GM21526 (cell line): Measurements from ENCODE around the gene ORC5.
"Not testable (repeated sequence)": the region's sequence is repeated elsewhere in the genome, so short reads cannot be mapped to it uniquely, and the experiment has no call there.

Source experiments
- ATAC-seq: cut with Tn5 transposase; IDR thresholded peaks from one replicate; pipeline ENCODE4 v1.9.1; 2021; ENCODE audit warnings: moderate library complexity; ENCODE audit not compliant: unreplicated experiment, low FRiP score

ORC5 gene

GRCh38 chr7:104207731-104208420 lies at the start of gene ORC5:
Gene ORC5 (minus strand): TSS chr7:104208013. CDS start chr7:104207904, 109 bp downstream.
- ATAC-seq = peak; percentile 100

- no peak for ATAC-seq
Observed at GRCh38 chr7:104255616-104256015, 47.8 kb upstream of the ORC5 start.

DNA sequence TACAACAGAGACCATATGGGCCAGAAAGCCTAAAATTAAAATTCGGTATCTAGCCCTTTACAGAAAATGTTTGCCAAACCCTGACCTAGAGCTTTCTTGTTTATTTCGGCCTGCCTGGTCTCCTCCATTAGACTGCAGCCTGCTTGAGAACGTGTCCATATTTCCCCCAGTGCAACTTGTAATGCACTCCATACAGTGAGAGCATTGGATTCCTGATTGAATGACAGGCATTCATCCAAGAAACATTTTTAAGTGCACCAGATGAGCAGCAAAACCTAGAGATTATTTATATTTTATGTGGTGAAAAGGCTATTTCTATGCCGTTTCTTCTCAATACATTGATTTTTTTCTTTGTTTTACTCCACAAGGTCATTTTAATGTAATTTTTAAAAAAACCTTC lies 47.4 kb upstream of the ORC5 start:
- ATAC-seq = no peak

DNA sequence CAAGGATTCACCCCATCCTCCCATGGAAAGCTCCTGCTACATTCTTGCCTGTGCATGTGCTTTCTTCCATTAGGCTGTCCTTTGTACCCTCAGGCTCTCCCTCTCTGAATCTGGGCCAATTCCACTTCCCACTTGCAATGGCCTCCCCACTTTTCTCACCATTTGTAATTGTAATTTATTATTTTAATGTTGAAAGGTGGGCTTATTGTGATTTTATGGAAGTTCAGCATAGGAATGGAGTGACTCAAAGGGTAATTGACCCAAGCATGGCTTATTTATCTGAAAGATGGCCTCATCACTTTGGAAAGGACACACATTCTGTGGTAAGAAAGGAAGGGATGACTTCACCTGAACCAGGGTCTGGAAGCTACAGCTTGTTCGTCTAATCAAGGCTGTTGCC lies 46.9 kb upstream of the ORC5 start:
- ATAC-seq = no peak

DNA sequence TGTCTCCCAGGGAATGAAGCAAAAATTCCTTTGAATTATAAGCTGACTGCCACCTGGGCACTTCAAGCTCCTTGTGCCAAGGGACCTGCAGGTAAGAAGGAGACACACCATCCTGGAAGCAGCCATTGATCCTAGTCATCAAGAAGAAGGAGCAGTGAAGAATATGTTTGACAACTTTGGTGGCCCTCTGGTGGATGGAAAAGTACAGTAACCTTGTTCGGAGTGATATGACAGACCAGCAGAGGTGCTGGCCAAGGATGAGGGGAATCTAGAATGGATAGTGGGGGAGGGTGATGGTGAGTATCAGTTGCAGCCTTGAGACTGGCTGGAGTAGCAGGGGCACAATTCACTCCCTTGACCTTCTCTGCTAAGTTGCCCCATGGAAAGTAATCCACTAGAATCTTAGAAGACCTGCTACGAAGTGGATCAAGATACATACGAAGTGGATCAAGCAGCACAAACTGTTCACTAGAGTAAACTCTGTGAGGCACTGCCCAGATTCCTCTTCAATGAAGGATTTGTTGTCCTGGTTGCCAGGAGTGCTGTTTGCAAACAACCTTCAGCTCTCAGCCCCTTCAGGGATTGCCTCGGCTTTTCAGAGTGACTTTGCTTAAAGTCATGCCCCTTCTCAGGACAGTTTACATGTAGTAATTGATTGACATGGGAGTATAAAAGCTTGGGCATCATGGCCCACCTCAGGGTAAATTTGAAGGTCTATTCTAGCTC lies 44.8 kb upstream of the ORC5 start:
- ATAC-seq = no peak

GRCh38 chr7:104242638-104243037 lies 34.8 kb upstream of the ORC5 start:
- no peak for ATAC-seq

- no peak for ATAC-seq
Observed at GRCh38 chr7:104241538-104242209, 33.9 kb upstream of the ORC5 start.

- no peak for ATAC-seq
Observed at GRCh38 chr7:104241135-104241534, 33.3 kb upstream of the ORC5 start.

GRCh38 chr7:104240401-104240800 lies 32.6 kb upstream of the ORC5 start:
- no peak for ATAC-seq

DNA sequence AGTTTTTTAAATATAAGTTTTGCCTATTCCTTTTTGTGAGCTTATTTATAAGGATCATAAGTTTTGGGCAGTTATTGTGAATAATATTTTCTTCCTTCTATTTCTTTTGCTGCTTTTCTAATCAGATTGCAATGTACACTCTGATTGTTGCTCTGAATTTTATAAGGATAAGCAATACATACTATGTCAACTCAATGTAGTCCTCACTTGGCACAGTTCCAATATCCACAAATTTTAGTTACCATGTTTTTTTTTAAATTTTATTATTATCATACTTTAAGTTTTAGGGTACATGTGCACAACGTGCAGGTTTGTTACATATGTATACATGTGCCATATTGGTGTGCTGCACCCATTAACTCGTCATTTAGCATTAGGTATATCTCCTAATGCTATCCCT lies 27.2 kb upstream of the ORC5 start:
- not testable (repeated sequence) for ATAC-seq

GRCh38 chr7:104231054-104232046 lies 23.5 kb upstream of the ORC5 start:
- ATAC-seq = peak; percentile 94

GRCh38 chr7:104230606-104231005 lies 22.8 kb upstream of the ORC5 start:
- ATAC-seq = no peak

DNA sequence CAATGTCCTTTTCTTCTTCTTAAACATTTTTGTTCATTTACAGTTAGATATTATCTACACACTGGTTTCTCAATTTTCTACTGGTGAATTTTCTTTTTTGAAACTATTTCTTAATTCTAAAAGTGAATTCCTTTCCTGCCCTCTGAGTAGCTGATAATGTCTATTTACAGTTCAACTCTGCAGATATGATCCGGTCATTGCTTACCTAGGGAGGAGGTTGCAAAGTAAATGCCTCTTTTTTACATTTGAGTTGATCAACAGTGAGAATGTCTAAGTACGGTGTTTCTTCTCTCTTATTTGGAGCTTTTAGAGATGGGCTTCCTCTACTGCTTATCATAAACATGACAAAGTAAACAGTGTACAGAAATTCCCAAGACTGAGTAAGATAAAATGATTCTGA lies 20.6 kb upstream of the ORC5 start:
- ATAC-seq = no peak

DNA sequence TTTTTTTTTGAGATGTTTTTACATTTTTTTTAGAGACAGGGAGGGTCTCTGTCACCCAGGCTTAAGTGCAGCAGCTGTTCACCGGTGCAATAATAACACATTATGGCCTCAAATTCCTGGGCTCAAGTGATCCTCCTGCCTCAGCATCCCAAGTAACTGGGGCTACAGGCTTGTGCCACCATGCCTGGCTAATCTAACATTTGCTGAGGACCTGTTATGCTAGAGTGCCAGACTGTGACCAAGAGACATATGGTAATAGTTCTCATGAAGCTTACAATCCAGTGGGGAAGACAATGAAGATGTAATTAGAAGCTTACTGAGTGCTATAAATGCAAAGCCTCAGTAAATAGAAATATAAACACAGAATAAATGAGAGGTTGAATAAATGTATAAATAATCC lies 17.6 kb upstream of the ORC5 start:
- no peak for ATAC-seq

GRCh38 chr7:104217620-104218019 lies 9.8 kb upstream of the ORC5 start:
- no peak for ATAC-seq

- no peak for ATAC-seq
Observed at GRCh38 chr7:104209063-104209462, 1.2 kb upstream of the ORC5 start.

- ATAC-seq = no peak
Observed at GRCh38 chr7:104208421-104208780, 588 bp upstream of the ORC5 start.

DNA sequence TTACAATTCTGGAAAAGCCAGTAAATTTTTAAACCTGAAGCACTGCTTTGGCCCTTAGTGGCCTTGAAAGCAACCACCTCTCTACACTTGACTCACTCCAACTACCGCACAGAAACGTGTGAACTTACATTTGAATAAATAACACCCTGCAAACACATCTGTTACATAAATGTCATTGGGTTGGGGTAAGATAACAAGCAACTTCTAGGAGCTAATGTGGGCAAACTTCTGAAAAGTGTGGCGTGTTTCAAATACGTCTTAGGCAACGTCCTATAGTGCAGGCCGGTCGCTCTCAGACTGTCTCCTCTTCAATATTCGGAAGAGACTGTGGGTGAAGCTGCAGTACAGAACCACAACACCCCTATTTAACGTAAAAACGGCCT lies 474 bp downstream of the ORC5 start:
- peak; percentile 30 for ATAC-seq

- no peak for ATAC-seq
Observed at GRCh38 chr7:104206841-104207240, 972 bp downstream of the ORC5 start.

DNA sequence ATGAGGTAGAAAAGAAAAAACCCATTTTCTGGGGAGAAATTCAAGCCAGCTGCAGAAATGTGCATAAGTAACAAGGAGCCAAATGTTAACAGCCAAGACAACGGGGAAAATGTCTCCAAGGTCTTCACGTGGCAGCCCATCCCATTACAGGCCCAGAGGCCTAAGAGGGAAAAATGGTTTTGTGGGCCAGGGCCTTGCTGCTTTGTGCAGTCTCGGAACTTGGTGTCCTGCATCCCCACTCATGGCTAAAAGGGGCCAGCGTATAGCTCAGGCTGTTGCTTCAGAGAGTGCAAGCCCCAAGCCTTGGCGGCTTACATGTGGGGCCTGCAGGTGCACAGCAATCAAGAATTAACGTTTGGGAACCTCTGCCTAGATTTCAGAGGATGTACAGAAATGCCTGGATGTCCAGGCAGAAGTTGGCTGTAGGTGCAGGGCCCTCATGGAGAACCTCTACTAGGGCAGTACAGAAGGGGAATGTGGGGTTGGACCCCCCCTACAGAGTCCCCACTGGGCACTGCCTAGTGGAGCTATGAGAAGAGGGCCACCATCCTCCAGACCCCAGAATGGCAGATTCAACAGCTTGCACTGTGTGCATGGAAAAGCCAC lies 9.0 kb downstream of the ORC5 start:
- no peak for ATAC-seq
